ENCODE data around the gene SHISAL2B. TPM values are rescaled to one million over a fixed set of nuclear protein-coding genes. Genes with fewer than 3 reads are reported as not detected.

Gene SHISAL2B
- total RNA-seq, 2 donors from 2014 or later: not detected

DNA sequence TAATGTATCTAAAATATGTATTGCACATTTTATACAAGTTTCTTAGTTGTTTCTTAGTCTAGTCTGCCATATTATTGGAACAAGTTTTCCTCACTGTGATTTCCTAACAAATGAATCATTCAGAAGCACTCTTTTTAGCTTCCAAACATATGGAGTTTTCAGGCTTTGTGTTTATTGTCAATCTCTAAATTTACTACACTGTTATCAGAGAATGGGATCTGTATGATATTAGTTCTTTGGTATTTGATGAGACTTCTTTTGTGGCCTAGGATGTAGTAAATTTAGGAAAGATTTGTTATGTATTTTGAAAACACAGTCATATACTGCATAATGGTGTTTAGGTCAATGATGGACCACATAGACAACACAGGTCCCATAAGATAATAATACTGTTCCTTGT lies 52.5 kb downstream of the SHISAL2B start:
- no peaks in the 10 kb centered on the region for H3K27me3 ChIP-seq
- no peak overlapping the region for H3K9ac ChIP-seq (ENCODE audit: low read depth in 2 of 2, low read length in 2 of 2)
- TF ChIP-seq, protein P1, sequence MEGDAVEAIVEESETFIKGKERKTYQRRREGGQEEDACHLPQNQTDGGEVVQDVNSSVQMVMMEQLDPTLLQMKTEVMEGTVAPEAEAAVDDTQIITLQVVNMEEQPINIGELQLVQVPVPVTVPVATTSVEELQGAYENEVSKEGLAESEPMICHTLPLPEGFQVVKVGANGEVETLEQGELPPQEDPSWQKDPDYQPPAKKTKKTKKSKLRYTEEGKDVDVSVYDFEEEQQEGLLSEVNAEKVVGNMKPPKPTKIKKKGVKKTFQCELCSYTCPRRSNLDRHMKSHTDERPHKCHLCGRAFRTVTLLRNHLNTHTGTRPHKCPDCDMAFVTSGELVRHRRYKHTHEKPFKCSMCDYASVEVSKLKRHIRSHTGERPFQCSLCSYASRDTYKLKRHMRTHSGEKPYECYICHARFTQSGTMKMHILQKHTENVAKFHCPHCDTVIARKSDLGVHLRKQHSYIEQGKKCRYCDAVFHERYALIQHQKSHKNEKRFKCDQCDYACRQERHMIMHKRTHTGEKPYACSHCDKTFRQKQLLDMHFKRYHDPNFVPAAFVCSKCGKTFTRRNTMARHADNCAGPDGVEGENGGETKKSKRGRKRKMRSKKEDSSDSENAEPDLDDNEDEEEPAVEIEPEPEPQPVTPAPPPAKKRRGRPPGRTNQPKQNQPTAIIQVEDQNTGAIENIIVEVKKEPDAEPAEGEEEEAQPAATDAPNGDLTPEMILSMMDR (IDR thresholded peaks at IDR 0.05): no peak
- no peaks in the 10 kb centered on the region for H3K4me1 ChIP-seq
- no peak overlapping the region for H3K4me3 ChIP-seq
- no peaks in the 10 kb centered on the region for H3K36me3 ChIP-seq
- no peak overlapping the region for H3K27ac ChIP-seq
- H3K9me3 ChIP-seq: no peaks in the 10 kb centered on the region
- intact Hi-C loops (cut with DNase I): no loop called here
- no peak for DNase-seq

DNA sequence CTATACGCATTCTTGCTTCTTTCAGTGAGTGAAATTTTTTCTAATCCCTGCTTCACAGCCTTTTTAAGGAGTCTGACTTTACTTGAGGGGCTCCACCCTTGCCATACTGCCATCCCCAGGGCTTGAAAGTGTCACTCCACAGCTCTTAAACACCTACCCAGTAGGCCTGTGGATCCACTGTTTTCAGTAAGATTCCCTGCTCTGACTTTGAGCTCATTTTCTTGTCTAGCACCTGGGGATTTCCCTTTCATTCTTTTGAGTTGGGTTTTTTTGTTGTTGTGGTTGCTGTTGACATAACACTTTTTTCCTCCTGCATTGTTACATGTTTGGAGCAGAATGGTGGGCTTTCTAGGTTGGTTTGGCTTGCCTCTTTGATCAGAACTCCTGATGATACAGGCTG lies 54.6 kb downstream of the SHISAL2B start:
- no peaks in the 10 kb centered on the region for H3K9me3 ChIP-seq
- intact Hi-C loops (cut with DNase I): no loop called here
- no peaks in the 10 kb centered on the region for H3K27me3 ChIP-seq
- no peak overlapping the region for H3K4me3 ChIP-seq
- no peaks in the 10 kb centered on the region for H3K36me3 ChIP-seq
- no peak overlapping the region for H3K9ac ChIP-seq (ENCODE audit: low read depth in 2 of 2, low read length in 2 of 2)
- H3K4me1 ChIP-seq: no peaks in the 10 kb centered on the region
- no peak for DNase-seq
- H3K27ac ChIP-seq: no peak overlapping the region
- TF ChIP-seq, protein P1 (IDR thresholded peaks at IDR 0.05): no peak

DNA sequence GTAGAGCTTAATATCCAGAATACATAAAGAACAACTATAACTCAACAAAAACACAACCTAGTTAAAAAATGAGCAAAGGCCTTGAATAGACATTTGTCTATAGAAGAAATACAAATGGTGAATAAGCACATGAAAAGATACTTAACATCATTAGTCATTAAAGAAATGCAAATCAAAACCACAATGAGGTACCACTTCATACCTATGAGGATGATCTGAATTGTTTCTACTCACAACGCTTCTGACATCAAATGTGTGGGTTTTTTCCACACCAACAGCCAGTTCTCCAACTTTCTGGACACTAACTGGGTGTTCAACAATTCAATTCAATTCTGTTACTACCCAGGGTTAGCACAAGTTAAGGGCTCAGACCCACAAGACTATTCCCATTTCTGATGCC lies 56.1 kb downstream of the SHISAL2B start:
- TF ChIP-seq, protein P1 (IDR thresholded peaks at IDR 0.05): no peak
- H3K27me3 ChIP-seq: no peaks in the 10 kb centered on the region
- no peak overlapping the region for H3K4me3 ChIP-seq
- intact Hi-C loops (cut with DNase I): no loop called here
- no peaks in the 10 kb centered on the region for H3K4me1 ChIP-seq
- no peak for DNase-seq
- H3K9me3 ChIP-seq: no peaks in the 10 kb centered on the region
- no peaks in the 10 kb centered on the region for H3K36me3 ChIP-seq
- no peak overlapping the region for H3K27ac ChIP-seq
- H3K9ac ChIP-seq (ENCODE audit: low read depth in 2 of 2, low read length in 2 of 2): no peak overlapping the region

DNA sequence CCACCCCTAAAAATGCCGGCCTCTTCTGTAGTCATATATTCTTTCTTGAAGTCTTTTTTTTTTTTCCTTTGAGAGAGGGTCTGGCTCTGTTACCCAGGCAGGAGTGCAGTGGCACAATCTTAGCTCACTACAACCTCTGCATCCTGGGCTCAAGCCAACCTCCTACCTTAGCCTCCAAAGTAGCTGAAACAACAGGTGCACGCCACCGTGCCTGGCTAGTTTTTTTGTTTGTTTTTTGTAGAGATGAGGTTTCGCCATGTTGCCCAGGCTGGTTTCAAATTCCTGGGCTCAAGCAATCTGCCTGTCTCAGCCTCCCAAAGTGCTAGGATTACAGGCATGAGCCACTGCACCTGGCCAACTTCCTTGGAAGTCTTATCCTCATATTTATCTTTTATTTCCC lies 59.1 kb downstream of the SHISAL2B start:
- Histone ChIP-seq H3K4me1 (no peaks in the 10 kb centered on the region), H3K27me3 (no peaks in the 10 kb centered on the region), H3K36me3 (no peaks in the 10 kb centered on the region), H3K9ac (ENCODE audit: low read depth in 2 of 2, low read length in 2 of 2) (no peak overlapping the region), H3K4me3 (no peak overlapping the region), H3K27ac (no peak overlapping the region), H3K9me3 (no peaks in the 10 kb centered on the region)
- DNase-seq: no peak
- TF ChIP-seq, protein P1 (IDR thresholded peaks at IDR 0.05): no peak
- intact Hi-C loops (cut with DNase I): no loop called here

DNA sequence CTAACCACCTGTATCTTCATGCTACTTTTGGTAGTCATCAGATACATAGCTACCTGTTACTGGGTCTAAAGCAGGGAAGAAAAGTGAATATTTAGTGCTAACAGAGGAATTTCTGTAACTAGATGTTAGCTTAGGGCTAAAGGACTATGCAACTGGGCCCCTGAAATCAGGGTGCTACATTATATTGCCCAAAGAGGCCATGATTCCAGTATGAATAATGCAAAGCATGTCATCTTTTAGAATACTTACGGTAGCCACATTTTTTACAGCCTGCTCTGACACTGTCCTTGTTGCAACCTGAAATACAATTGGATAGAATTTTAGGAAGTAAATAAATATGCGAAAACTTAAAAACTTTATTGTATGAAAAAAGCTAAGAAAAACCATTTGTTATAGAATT lies 63.8 kb downstream of the SHISAL2B start:
- H3K4me3 ChIP-seq: no peak overlapping the region
- H3K36me3 ChIP-seq: no peaks in the 10 kb centered on the region
- no peaks in the 10 kb centered on the region for H3K4me1 ChIP-seq
- H3K27ac ChIP-seq: no peak overlapping the region
- TF ChIP-seq, protein P1 (IDR thresholded peaks at IDR 0.05): no peak
- no peak overlapping the region for H3K9ac ChIP-seq (ENCODE audit: low read depth in 2 of 2, low read length in 2 of 2)
- no peak for DNase-seq
- no peaks in the 10 kb centered on the region for H3K9me3 ChIP-seq
- intact Hi-C loops (cut with DNase I): no loop called here
- no peaks in the 10 kb centered on the region for H3K27me3 ChIP-seq

DNA sequence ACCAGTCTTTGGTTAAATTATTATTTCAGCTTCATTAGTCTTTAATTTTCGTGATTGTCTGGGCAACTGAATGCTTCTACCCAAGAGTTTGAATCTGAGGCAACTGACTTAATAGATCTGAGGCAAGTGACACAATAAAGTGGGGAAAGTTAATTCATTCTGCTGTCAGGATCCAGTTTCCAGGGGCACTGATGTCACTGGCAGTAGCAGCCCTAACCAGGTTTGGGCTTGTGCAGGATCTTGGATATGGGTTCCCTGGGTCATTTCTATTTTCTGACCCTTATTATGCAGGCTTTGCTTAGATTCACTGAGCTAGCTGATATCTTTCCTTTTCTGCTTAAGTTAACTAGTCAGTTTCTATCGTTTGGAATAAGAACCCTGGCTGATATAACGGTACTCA lies 68.6 kb downstream of the SHISAL2B start:
- no peaks in the 10 kb centered on the region for H3K27me3 ChIP-seq
- no peaks in the 10 kb centered on the region for H3K36me3 ChIP-seq
- intact Hi-C loops (cut with DNase I): no loop called here
- H3K9ac ChIP-seq (ENCODE audit: low read depth in 2 of 2, low read length in 2 of 2): no peak overlapping the region
- H3K4me1 ChIP-seq: no peaks in the 10 kb centered on the region
- no peak overlapping the region for H3K4me3 ChIP-seq
- TF ChIP-seq, protein P1 (IDR thresholded peaks at IDR 0.05): no peak
- H3K27ac ChIP-seq: no peak overlapping the region
- no peak for DNase-seq
- H3K9me3 ChIP-seq: no peaks in the 10 kb centered on the region

All from colonic mucosa (tissue), 4 donors.